ENCODE results near the gene CD200. TPM values are rescaled to one million over a fixed set of nuclear protein-coding genes. Genes with fewer than 3 reads are reported as not detected.

CD200 gene
- total and polyA plus RNA-seq, 2 experiments from 2014 or later, result 51.9 to 65.0 TPM

- Mint-ChIP-seq H3K4me3 (no peak overlapping the region), H3K27ac (peak overlapping the region; percentile 93), H3K36me3 (ENCODE audit: low read depth) (peaks cover 74% of the 10 kb centered on the region), H3K4me1 (peaks cover 90% of the 10 kb centered on the region), H3K9me3 (no peaks in the 10 kb centered on the region), H3K27me3 (ENCODE audit: insufficient read depth, low read depth, poor library complexity) (no peaks in the 10 kb centered on the region)
- no peaks in the 10 kb centered on the region for H3K9me2 ChIP-seq (ENCODE audit: insufficient read depth)
- H3K4me3 ChIP-seq, result no peak overlapping the region
- DNase-seq (ENCODE audit: low spot score) (no peak), ATAC-seq (no peak)
- H3F3A ChIP-seq (replicated peaks; ENCODE audit: low read depth), result peaks cover 13% of the 10 kb centered on the region; the same call in 1 of the 2 replicates
- peaks cover 11% of the 10 kb centered on the region for H3K36me3 ChIP-seq (ENCODE audit: insufficient read depth)
- H3K4me1 ChIP-seq (ENCODE audit: insufficient read depth), result peaks cover 94% of the 10 kb centered on the region
- peak overlapping the region; percentile 85 for H3K27ac ChIP-seq (ENCODE audit: low read depth)
- H3K4me2 ChIP-seq, result peak overlapping the region; percentile 36; the same call in 1 of the 2 replicates
- H3K79me2 ChIP-seq (replicated peaks; ENCODE audit: insufficient read depth), result peaks cover 28% of the 10 kb centered on the region
- no peaks in the 10 kb centered on the region for H3K27me3 ChIP-seq (ENCODE audit: insufficient read depth)
- TF ChIP-seq POLR2AphosphoS5 (IDR thresholded peaks at IDR 0.05; ENCODE audit: low read depth) (no peak), JUNB (IDR thresholded peaks at IDR 0.05; ENCODE audit: unreplicated experiment) (no peak), STAT1 (IDR thresholded peaks at IDR 0.05; ENCODE audit: unreplicated experiment) (no peak), CTCF (conservative IDR thresholded peaks at IDR 0.05; ENCODE audit: low read depth in 2 of 2) (no peak), ZNF114 (CRISPR knock-in tag; IDR thresholded peaks at IDR 0.05) (no peak), REST (IDR thresholded peaks at IDR 0.05; ENCODE audit: unreplicated experiment) (no peak), NANOG (IDR thresholded peaks at IDR 0.05; ENCODE audit: borderline replicate concordance) (no peak), ZNF331 (CRISPR knock-in tag; IDR thresholded peaks at IDR 0.05; ENCODE audit: low read depth) (no peak), ZNF462 (CRISPR knock-in tag; IDR thresholded peaks at IDR 0.05) (no peak), ETS1 (IDR thresholded peaks at IDR 0.05) (no peak), CREB1 (CRISPR knock-in tag; IDR thresholded peaks at IDR 0.05; ENCODE audit: low read depth) (no peak), EZH2phosphoT487 (IDR thresholded peaks at IDR 0.05; ENCODE audit: unreplicated experiment) (no peak)
- no peaks in the 10 kb centered on the region for H4K20me1 ChIP-seq (replicated peaks; ENCODE audit: insufficient read depth)
- H2AFZ ChIP-seq, result no peak overlapping the region
Observed at GRCh38 chr3:112353365-112353764, 20.4 kb downstream of the CD200 start.
